Right renal pelvis (tissue), 4 donors: ENCODE data around the gene TIAM1. TPM values are rescaled to one million over a fixed set of nuclear protein-coding genes. Genes with fewer than 3 reads are reported as not detected.

ENCODE experiments used
- DNase-seq, 4 donors: peaks; one replicate each; pipeline ENCODE4 v3.0.0-alpha.2; 2013; ENCODE audit warnings: low read depth in 4 of 4, low spot score in 3 of 4, missing footprints in 1 of 4
- polyA plus RNA-seq, 4 donors: library from polyadenylated mRNA; unstranded; fragments of 120-200 nt; gene quantifications; one replicate each; pipeline ENCODE4 v1.2.1, GENCODE V29; 2013; ENCODE audit not compliant: insufficient read length in 4 of 4

TIAM1 gene
- polyA plus RNA-seq, 4 donors, result 11.7 to 17.7 (median 15.2) TPM

DNA sequence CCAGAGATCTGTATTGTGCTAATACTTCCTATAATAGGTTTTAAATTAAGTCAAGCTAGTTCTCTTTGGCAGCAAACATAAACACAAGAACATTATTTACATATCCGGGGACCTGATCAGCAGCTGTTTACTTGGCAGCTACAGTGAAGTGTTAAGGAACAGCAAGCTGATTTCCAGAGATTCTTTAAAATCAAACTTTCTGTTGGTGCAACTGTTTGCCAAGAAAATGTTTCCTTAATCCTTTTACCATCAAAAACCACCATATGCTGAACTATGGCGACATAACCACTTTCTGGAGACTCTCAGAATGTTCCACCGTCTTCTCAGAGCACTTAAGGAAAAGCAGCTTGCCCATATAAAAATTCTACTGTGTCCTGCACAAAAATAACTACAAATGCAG, 198.8 kb downstream of the TIAM1 start:
- no peak for DNase-seq

- no peak for DNase-seq
These were observed 201.0 kb downstream of the TIAM1 start for GRCh38 chr21:31143036-31143435.

GRCh38 chr21:31142600-31142999, 201.5 kb downstream of the TIAM1 start:
- DNase-seq, result no peak

DNA sequence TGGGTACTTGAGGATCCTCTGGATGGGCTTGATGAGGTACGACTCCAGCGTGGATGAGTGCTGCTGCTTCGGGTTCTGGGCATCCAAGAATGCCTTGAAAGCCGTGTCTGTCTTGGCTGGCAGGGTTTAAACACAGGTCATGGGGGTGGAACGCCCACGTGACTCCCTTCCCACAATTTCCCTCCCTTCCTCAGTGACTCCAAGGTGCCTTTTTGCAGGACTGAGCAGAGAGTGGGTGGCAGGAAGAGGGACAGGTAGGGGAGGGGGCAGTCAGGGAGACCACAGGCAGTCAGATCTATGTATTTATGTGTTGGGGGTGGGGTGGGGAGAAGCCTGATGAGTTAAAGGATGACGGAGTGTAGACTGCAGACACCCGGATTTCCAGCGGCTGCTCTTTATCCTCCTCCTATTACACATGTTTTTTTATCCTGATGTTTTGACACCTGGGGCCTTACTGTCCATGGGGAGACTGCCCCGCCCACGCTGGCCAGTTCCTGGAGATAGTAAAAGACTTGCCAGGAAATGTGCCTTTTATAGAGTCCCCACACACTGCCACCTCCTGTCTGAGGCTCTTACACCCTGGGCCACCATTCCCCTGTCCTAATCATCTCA, 202.6 kb downstream of the TIAM1 start:
- DNase-seq, result no peak

DNA sequence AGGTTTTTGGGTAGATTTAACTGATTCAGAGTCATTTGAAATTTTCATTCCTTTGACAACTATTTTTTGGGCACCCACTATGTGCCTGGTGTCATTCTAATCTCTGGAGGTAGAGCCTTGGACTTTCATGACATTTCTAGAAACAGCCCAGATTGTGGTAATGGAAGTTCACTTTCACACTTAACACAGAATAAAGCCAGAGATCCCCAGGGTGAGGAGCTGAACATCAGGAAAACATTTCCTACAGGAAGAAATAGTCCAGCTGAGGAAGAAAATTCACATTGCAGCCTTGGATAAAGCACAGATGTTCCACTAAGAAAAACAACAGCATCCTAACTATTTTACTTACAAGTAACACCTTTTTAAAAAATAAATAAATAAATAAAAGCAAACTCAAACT, 203.4 kb downstream of the TIAM1 start:
- no peak for DNase-seq

GRCh38 chr21:31140025-31140424, 204.0 kb downstream of the TIAM1 start:
- DNase-seq, result no peak

DNA sequence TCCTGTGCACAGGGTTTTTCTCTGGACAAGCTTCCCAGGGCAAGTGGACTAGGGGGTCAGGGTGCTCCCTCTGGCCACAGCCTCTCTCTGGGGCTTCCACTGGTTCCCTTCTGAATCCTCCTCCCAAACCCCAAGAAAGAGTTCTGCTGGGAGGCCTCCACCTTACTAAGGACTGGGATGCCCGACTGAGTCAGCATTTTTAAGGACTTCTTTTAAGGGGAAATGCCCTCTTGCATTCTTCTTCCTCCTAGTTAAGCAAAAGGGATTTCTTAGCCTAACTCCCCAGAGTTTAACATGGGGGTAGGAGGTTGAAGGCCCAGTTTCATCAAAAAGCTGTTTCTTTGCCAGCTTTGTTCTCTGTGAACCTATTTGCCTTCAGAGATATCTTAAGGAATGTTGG, 206.1 kb downstream of the TIAM1 start:
- DNase-seq, result no peak

- no peak for DNase-seq
These were observed 207.2 kb downstream of the TIAM1 start for GRCh38 chr21:31136891-31137290.

- DNase-seq, result no peak
These were observed 208.4 kb downstream of the TIAM1 start for GRCh38 chr21:31135531-31136184.

DNA sequence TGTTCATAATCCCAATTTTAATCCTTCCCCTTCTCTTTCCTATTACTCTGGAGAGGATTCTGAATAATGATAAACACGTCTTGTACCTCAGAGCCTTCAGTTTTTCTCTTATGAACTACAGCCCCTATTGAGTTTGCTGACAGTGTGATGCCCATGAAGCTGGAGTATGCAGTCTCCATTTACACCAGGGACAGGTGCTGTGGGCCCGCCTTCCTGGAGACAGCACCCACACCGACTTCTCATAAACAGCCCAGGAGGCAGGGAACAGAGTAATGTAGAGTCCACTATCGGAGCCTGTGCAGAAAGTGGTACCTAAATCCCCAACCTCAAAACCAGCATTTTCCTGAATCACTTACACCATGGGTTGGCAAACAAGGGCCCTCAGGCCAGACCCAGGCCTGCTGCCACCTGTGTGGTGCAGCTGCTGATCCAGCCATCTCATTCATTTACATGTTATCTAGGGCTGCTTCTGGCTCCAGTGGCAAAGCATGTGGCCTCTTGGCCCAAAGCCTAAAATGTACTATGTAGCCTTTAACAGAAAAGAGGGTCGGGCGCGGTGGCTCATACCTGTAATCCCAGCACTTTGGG, 210.7 kb downstream of the TIAM1 start:
- DNase-seq, result no peak

GRCh38 chr21:31132574-31133242, 211.4 kb downstream of the TIAM1 start:
- DNase-seq, result no peak

DNA sequence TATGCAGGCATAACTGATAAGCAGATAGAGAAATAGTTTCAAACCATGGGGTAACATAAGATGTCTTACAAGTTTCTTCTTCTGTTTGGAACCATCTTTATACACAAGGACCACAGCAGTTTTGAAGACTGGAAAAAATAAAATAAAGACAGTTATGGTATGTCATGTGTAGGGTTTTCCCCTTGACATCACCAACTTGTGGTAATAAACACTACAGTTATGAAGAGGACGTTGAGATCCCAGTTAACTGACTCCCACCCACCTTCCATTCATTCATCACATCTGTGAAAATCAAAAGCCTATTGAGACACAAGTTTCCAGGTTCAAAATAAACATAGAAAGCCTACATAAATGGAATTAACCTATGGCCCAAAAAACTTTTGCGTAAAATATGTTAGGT, 213.2 kb downstream of the TIAM1 start:
- DNase-seq, result no peak

DNA sequence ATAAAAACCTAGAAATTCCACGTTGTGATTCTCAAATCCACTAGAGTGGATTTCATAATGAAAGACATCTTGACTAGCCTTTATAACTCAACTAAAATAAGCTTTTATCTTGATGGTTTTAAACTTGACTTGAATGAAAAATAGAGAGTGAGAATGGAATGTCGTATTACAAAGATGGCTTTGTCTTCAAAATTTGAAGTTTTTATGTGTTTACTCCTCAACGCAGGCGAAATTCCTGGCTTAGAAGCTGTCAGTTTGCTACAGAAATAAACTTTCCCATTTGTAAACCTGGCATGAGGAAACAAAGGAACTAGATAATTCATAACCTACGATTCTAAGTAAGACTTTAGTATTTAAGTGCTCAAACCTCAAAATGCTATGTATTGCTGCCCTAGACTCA, 215.8 kb downstream of the TIAM1 start:
- DNase-seq, result no peak

GRCh38 chr21:31124010-31124409, 220.1 kb downstream of the TIAM1 start:
- DNase-seq, result no peak

DNA sequence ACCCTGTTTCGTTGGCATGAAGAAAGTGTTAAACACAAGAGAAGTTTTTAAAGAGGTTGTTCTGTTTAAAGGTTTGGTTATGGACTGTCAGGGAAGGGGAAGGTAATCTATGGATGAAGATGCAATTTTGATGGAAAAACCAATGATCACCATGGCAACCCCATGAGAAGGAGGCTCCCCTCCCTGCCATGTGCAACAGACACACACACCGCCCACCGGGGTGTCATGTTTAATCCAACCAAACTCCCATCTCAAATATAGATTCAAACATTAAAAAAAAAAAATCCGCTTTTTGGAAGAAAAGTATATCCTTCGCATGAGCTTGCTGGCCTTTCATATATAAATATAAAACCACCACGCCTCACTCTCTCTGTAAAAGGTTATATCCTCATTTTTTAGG, 224.9 kb downstream of the TIAM1 start:
- DNase-seq, result no peak

DNA sequence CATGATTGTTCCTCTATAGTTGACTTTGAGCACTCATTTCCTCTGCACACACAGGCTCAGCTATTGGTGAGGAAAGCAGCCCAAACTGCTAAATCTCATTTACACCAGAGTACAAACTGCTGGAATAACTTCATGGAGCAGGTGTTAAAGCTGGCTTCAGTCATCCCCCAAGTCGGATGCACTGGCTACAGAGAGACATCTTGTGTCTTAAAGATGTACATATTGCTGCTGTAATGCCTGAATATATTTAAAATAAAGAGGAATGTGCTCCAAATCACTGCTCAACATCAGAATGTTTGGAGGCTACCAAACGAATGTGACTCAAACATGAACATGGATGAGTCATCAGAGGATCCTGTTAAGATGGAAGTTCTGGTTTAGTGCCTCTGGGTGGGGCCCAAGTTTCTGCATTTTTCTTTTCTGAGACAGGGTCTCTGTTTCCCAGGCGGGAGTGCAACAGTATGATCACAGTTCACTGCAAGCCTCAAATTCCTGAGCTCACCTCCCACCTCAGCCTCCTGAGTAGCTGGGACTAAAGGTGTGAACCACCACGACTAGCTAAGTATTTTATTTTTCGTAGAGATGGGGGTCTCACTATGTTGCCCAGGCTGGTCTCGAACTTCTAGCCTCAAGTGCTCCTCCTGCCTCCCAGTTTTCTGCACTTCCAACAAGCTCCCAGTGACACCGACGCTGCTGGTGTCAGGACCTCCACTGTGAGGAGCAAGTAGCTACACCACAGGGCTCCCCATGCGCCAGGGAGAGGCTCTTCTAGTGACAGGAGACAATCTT, 226.7 kb downstream of the TIAM1 start:
- no peak for DNase-seq

- no peak for DNase-seq
These were observed 228.8 kb downstream of the TIAM1 start for GRCh38 chr21:31115249-31115648.

DNA sequence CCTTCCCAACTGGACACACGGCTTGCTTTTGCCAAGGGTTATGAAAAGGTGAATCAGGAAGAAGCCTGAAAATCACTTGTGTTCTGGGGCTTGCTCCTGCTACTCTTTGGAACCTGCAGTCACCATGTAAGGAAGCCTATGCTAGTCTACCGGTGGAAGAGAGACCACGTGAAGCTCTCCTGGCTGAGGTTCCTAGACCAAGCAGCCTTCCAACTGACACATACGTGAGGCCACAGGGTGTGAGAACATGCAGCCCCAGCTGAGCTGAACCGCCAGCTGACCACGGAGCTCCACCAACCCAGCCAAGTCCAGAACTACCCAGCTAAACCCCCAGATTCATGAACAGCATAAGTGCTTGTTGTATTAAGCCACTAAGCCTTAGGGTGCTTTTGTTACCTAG, 233.0 kb downstream of the TIAM1 start:
- DNase-seq, result no peak

DNA sequence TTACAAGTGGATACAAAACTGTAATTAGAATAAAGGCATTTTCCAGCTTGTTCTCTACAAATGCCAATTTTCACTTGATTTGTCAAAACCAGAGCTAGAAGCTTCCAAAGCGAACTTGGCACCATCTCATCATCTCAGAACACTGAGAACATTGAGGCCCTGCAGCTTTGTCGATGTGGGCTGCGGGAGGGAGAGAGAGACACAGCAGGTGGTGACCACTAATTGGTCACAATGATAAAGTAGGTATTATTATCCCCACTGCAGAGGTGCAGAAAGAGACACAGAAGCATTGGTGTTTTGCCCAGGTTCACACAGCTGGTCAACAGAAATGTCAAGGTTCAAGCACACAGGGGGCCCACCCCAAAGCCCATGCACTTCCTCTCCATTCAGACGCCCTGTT, 233.6 kb downstream of the TIAM1 start:
- DNase-seq, result no peak

DNA sequence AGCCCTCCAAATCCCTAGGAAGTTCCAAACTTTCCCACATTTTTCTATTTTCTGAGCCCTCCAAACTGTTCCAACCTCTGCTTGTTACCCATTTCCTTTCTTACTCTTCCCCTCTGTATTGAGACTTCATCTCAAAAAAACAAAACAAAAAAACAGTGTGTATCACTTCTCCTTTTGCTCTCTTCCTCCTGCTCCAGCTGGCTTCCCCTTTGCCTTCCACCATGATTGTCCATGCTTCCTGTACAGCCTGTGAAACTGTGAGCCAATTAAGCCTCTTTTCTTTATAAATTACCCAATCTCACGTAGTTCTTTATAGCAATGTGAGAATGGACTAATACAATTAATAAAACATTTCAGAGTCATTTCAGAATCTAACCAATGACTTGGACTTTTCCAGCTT, 236.2 kb downstream of the TIAM1 start:
- no peak for DNase-seq

DNA sequence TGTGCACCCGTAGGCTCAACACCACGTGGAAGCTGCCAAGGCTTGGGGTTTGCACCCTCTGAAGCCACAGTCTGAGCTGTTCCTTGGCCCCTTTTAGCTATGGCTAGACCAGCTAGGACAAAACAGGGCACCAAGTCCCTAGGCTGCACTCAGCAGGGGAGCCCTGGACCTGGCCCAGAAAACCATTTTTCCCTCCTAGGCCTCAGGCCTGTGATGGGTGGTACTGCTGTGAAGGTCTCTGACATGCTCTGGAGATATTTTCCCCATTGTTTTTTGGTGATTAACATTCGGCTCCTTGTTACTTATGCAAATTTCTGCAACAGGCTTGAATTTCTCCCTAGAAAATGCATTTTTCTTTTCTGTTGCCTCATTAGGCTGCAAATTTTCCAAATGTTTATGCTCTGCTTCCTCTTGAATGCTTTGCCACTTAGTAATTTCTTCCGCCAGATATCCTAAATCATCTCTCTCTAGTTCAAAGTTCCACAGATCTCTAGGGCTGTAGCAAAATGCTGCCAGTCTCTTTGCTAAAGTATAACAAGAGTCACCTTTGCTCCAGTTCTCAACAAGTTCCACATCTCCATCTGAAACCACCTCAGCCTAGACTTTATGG, 236.8 kb downstream of the TIAM1 start:
- no peak for DNase-seq
